BE2C (cell line): ENCODE results near the gene CYP27B1.

Experiments used
- DNase-seq: peaks from one replicate; pipeline ENCODE4 v3.0.0-alpha.2; 2020
- H3K27me3 ChIP-seq: fragments of 250-450 bp; sonication (Bioruptor Pico); 2 replicates; pipeline ENCODE4 v1.5.1; 2020; ENCODE audit warnings: mild to moderate bottlenecking
- H3K36me3 ChIP-seq: fragments of 250-450 bp; sonication (Bioruptor Pico); 2 replicates; pipeline ENCODE4 v1.5.1; 2020; ENCODE audit warnings: mild to moderate bottlenecking
- H3K4me1 ChIP-seq: fragments of 250-450 bp; sonication (Bioruptor Pico); 2 replicates; pipeline ENCODE4 v1.5.1; 2020
- H3K4me3 ChIP-seq: 2 replicates; pipeline ENCODE4 v1.5.1; 2011; ENCODE audit warnings: low read depth, low read length
- H3K9me3 ChIP-seq: fragments of 250-450 bp; sonication (Bioruptor Pico); 2 replicates; pipeline ENCODE4 v1.5.1; 2020
- CTCF ChIP-seq: IDR thresholded peaks from 2 replicates; pipeline ENCODE4 v1.5.1; 2012; ENCODE audit warnings: mild to moderate bottlenecking, low read depth, low read length

Gene CYP27B1

DNA sequence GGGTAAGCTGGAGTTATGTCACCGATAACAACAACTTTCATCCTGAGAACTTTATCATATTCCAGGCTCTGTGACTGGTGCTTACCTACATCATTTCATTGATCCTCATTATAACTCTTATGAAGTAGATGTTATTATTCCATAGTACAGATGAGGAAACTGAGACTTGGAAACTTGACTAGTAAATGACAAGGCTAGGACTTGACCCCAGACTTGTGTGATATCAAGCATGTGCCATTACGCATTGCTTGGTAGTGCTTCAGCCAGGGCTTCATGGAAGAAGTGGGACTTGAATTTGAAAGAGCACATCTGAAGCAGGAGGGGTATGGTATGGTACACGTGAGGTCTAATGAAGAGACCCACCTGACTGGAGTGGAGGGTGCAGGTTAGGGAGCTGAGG, 39.8 kb upstream of the CYP27B1 start:
- no peak for DNase-seq
- H3K27me3 ChIP-seq: no peaks in the 10 kb centered on the region
- no peak for TF ChIP-seq CTCF
- H3K9me3 ChIP-seq: no peaks in the 10 kb centered on the region
- no peaks in the 10 kb centered on the region; the same call in 1 of the 2 replicates for H3K36me3 ChIP-seq
- no peaks in the 10 kb centered on the region for H3K4me1 ChIP-seq
- H3K4me3 ChIP-seq: no peak overlapping the region

DNA sequence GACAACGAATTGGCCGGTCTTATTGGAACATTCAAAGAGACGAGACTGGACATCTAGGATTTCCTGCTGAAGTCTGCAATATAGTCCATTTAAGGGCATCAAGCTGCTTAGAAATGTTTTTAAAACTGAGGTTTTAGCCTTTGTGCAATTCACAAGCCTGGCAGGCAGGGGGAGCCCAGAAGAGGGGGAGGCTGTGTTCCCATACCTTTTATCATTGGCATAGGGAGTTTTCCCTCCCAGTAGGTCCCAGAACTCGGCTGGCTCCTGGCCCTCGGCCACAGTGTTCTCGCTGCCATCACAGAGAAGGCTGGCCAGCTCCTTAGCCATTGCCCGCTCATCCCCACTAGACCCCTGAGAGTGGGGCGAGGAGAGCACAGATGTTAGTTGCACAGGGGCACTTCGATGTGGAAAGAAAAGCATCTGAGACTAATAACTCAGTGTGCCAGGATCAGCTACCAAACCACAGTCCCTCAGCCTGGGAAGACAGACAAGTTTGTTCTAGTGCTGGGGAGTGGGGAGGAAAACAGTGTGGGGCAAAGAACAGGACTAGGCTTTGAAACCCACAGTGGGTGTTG, 36.5 kb upstream of the CYP27B1 start:
- Histone ChIP-seq H3K36me3 (no peaks in the 10 kb centered on the region; the same call in 1 of the 2 replicates), H3K9me3 (no peaks in the 10 kb centered on the region), H3K27me3 (no peaks in the 10 kb centered on the region), H3K4me1 (no peaks in the 10 kb centered on the region), H3K4me3 (no peak overlapping the region)
- peak; percentile 89 for TF ChIP-seq CTCF
- DNase-seq: peak; percentile 66

DNA sequence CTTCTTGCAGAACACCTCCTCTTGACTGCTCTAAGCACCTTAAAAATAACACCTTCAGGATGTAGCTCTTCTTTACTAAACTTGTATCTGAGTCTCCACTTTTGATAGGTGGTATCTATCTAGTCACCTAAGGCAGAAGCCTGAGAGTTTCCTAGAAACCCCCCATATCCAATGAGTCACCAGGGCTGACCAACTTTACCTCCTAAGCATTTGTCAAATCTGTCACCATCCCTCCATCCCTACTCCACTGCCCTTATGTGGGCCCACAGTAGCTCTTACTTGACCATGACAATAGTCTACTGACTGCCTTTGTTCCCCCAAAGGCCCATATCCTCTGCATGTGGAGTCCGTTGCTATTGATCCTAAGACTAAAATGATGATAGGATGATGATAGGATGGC, 35.7 kb upstream of the CYP27B1 start:
- H3K9me3 ChIP-seq: no peaks in the 10 kb centered on the region
- no peaks in the 10 kb centered on the region; the same call in 1 of the 2 replicates for H3K36me3 ChIP-seq
- no peak for DNase-seq
- TF ChIP-seq CTCF: no peak
- no peaks in the 10 kb centered on the region for H3K27me3 ChIP-seq
- no peaks in the 10 kb centered on the region for H3K4me1 ChIP-seq
- no peak overlapping the region for H3K4me3 ChIP-seq

DNA sequence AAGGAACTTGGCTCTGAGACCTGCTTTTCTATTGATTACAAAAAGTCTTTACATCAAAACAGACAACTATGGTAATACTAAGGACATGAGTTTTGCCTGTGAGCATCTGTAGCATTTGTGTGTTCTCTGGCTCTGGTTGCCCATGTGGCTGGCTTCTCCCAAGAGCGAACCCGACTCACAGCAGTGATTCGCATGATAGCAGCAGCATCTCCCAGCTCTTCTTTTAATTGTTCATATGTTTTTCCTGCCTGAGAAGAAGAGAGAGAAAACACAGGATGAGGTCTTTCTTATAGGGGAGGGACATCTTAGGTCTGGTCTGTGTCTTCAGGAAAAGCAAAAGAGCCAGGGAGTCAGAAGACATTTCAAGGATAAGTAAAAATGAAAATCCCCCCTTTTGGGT, 34.1 kb upstream of the CYP27B1 start:
- Histone ChIP-seq H3K4me3 (no peak overlapping the region), H3K36me3 (peaks cover 10% of the 10 kb centered on the region), H3K4me1 (no peaks in the 10 kb centered on the region), H3K27me3 (no peaks in the 10 kb centered on the region), H3K9me3 (no peaks in the 10 kb centered on the region)
- DNase-seq: no peak
- no peak for TF ChIP-seq CTCF

- peaks cover 2% of the 10 kb centered on the region; the same call in 1 of the 2 replicates for H3K4me1 ChIP-seq
- no peaks in the 10 kb centered on the region for H3K27me3 ChIP-seq
- no peak for TF ChIP-seq CTCF
- H3K4me3 ChIP-seq: no peak overlapping the region
- H3K9me3 ChIP-seq: no peaks in the 10 kb centered on the region
- peaks cover 28% of the 10 kb centered on the region for H3K36me3 ChIP-seq
- DNase-seq: no peak
Observed at GRCh38 chr12:57797933-57798332, 31.1 kb upstream of the CYP27B1 start.

- Histone ChIP-seq H3K36me3 (peaks cover 38% of the 10 kb centered on the region), H3K4me3 (no peak overlapping the region), H3K4me1 (peaks cover 2% of the 10 kb centered on the region; the same call in 1 of the 2 replicates), H3K27me3 (no peaks in the 10 kb centered on the region), H3K9me3 (no peaks in the 10 kb centered on the region)
- no peak for DNase-seq
- TF ChIP-seq CTCF: no peak
Observed at GRCh38 chr12:57796996-57797395, 30.1 kb upstream of the CYP27B1 start.
